ENCODE results near the gene TSHB.

Gene TSHB

GRCh38 chr1:115074839-115075534 is 45.4 kb downstream of the TSHB start:
- H3K4me3 ChIP-seq (ENCODE audit: low read depth, low read length), result no peak overlapping the region
- no peak for TF ChIP-seq MAX (IDR thresholded peaks at IDR 0.05; ENCODE audit: low read depth, low read length)
- TF ChIP-seq CTCF (IDR thresholded peaks at IDR 0.05; ENCODE audit: low read depth, low read length), result no peak
- no peak for TF ChIP-seq POLR2A (IDR thresholded peaks at IDR 0.05; ENCODE audit: extremely low read depth, insufficient read length)
- no peak for TF ChIP-seq MYC (IDR thresholded peaks at IDR 0.05; ENCODE audit: low read depth, low read length)
- DNase-seq (ENCODE audit: low read depth), result no peak

GRCh38 chr1:115076384-115076915 is 46.8 kb downstream of the TSHB start:
- H3K4me3 ChIP-seq (ENCODE audit: low read depth, low read length), result no peak overlapping the region
- DNase-seq (ENCODE audit: low read depth), result no peak
- TF ChIP-seq MYC (IDR thresholded peaks at IDR 0.05; ENCODE audit: low read depth, low read length) (no peak), MAX (IDR thresholded peaks at IDR 0.05; ENCODE audit: low read depth, low read length) (no peak), POLR2A (IDR thresholded peaks at IDR 0.05; ENCODE audit: extremely low read depth, insufficient read length) (no peak), CTCF (IDR thresholded peaks at IDR 0.05; ENCODE audit: low read depth, low read length) (no peak)

GRCh38 chr1:115077286-115077983 is 47.8 kb downstream of the TSHB start:
- no peak for DNase-seq (ENCODE audit: low read depth)
- no peak overlapping the region for H3K4me3 ChIP-seq (ENCODE audit: low read depth, low read length)
- TF ChIP-seq MAX (IDR thresholded peaks at IDR 0.05; ENCODE audit: low read depth, low read length) (no peak), POLR2A (IDR thresholded peaks at IDR 0.05; ENCODE audit: extremely low read depth, insufficient read length) (no peak), CTCF (IDR thresholded peaks at IDR 0.05; ENCODE audit: low read depth, low read length) (no peak)

GRCh38 chr1:115077984-115078330 is 48.3 kb downstream of the TSHB start:
- DNase-seq (ENCODE audit: low read depth), result no peak
- H3K4me3 ChIP-seq (ENCODE audit: low read depth, low read length), result no peak overlapping the region
- TF ChIP-seq CTCF (IDR thresholded peaks at IDR 0.05; ENCODE audit: low read depth, low read length) (no peak), MYC (IDR thresholded peaks at IDR 0.05; ENCODE audit: low read depth, low read length) (no peak), MAX (IDR thresholded peaks at IDR 0.05; ENCODE audit: low read depth, low read length) (no peak), POLR2A (IDR thresholded peaks at IDR 0.05; ENCODE audit: extremely low read depth, insufficient read length) (no peak)

GRCh38 chr1:115078708-115079107 is 49.1 kb downstream of the TSHB start:
- DNase-seq (ENCODE audit: low read depth), result no peak
- no peak for TF ChIP-seq MYC (IDR thresholded peaks at IDR 0.05; ENCODE audit: low read depth, low read length)
- TF ChIP-seq POLR2A (IDR thresholded peaks at IDR 0.05; ENCODE audit: extremely low read depth, insufficient read length), result no peak
- TF ChIP-seq CTCF (IDR thresholded peaks at IDR 0.05; ENCODE audit: low read depth, low read length), result no peak
- TF ChIP-seq MAX (IDR thresholded peaks at IDR 0.05; ENCODE audit: low read depth, low read length), result no peak
- H3K4me3 ChIP-seq (ENCODE audit: low read depth, low read length), result no peak overlapping the region

Measured in NB4 (cell line).